Skeletal muscle satellite cell (primary cell): ENCODE results near the gene LRBA.

Experiments
- H3K27me3 ChIP-seq: 2 replicates; pipeline ENCODE4 v1.7.0; 2013; ENCODE audit warnings: low read length; ENCODE audit not compliant: control insufficient read depth, insufficient read depth
- H3K36me3 ChIP-seq: 2 replicates; pipeline ENCODE4 v1.7.0; 2013; ENCODE audit warnings: mild to moderate bottlenecking, control low read depth, low read length; ENCODE audit not compliant: insufficient read depth
- H3K4me1 ChIP-seq: 2 replicates; pipeline ENCODE4 v1.7.0; 2013; ENCODE audit warnings: low read length; ENCODE audit not compliant: control insufficient read depth, insufficient read depth
- H3K4me2 ChIP-seq: 2 replicates; pipeline ENCODE4 v1.7.0; 2013; ENCODE audit warnings: mild to moderate bottlenecking, low read length
- H3K4me3 ChIP-seq: 2 replicates; pipeline ENCODE4 v1.7.0; 2013; ENCODE audit warnings: low read length
- H3K9ac ChIP-seq: 2 replicates; pipeline ENCODE4 v1.7.0; 2013; ENCODE audit warnings: mild to moderate bottlenecking, low read depth, low read length, moderate library complexity
- H3K9me3 ChIP-seq: replicated peaks from 2 replicates; pipeline ENCODE4 v1.7.0; 2013; ENCODE audit warnings: mild to moderate bottlenecking, control low read depth, low read length

LRBA gene

GRCh38 chr4:150297861-150298474 lies 717.1 kb downstream of the LRBA start:
- no peaks in the 10 kb centered on the region for H3K36me3 ChIP-seq
- no peaks in the 10 kb centered on the region for H3K27me3 ChIP-seq
- H3K9me3 ChIP-seq: no peaks in the 10 kb centered on the region
- H3K4me2 ChIP-seq: no peak overlapping the region
- H3K4me3 ChIP-seq: no peak overlapping the region
- H3K4me1 ChIP-seq: peaks cover 12% of the 10 kb centered on the region
- no peak overlapping the region for H3K9ac ChIP-seq

GRCh38 chr4:150289881-150290280 lies 725.2 kb downstream of the LRBA start:
- Histone ChIP-seq H3K36me3 (no peaks in the 10 kb centered on the region), H3K9me3 (no peaks in the 10 kb centered on the region), H3K27me3 (no peaks in the 10 kb centered on the region), H3K4me3 (no peak overlapping the region), H3K9ac (no peak overlapping the region), H3K4me2 (no peak overlapping the region), H3K4me1 (no peaks in the 10 kb centered on the region)

- Histone ChIP-seq H3K9ac (no peak overlapping the region), H3K27me3 (no peaks in the 10 kb centered on the region), H3K4me1 (peaks cover 4% of the 10 kb centered on the region), H3K9me3 (no peaks in the 10 kb centered on the region), H3K4me2 (no peak overlapping the region), H3K4me3 (no peak overlapping the region), H3K36me3 (no peaks in the 10 kb centered on the region)
Observed at GRCh38 chr4:150289198-150289597, 725.9 kb downstream of the LRBA start.

GRCh38 chr4:150286656-150287055 lies 728.4 kb downstream of the LRBA start:
- Histone ChIP-seq H3K4me1 (peaks cover 18% of the 10 kb centered on the region), H3K27me3 (no peaks in the 10 kb centered on the region), H3K9ac (no peak overlapping the region), H3K9me3 (no peaks in the 10 kb centered on the region), H3K4me2 (no peak overlapping the region), H3K4me3 (no peak overlapping the region), H3K36me3 (no peaks in the 10 kb centered on the region)

- no peaks in the 10 kb centered on the region for H3K9me3 ChIP-seq
- H3K27me3 ChIP-seq: no peaks in the 10 kb centered on the region
- peaks cover 38% of the 10 kb centered on the region for H3K4me1 ChIP-seq
- H3K4me3 ChIP-seq: peak overlapping the region; percentile 32
- H3K4me2 ChIP-seq: peak overlapping the region; percentile 69
- no peaks in the 10 kb centered on the region for H3K36me3 ChIP-seq
- peak overlapping the region; percentile 76 for H3K9ac ChIP-seq
Observed at GRCh38 chr4:150283689-150284088, 731.4 kb downstream of the LRBA start.

GRCh38 chr4:150280975-150281374 lies 734.1 kb downstream of the LRBA start:
- no peaks in the 10 kb centered on the region for H3K27me3 ChIP-seq
- no peaks in the 10 kb centered on the region for H3K36me3 ChIP-seq
- peak overlapping the region; percentile 40 for H3K9ac ChIP-seq
- H3K4me2 ChIP-seq: peak overlapping the region; percentile 65
- H3K4me3 ChIP-seq: no peak overlapping the region
- no peaks in the 10 kb centered on the region for H3K9me3 ChIP-seq
- H3K4me1 ChIP-seq: peaks cover 38% of the 10 kb centered on the region

- Histone ChIP-seq H3K27me3 (no peaks in the 10 kb centered on the region), H3K4me2 (peak overlapping the region; percentile 65), H3K4me3 (peak overlapping the region; percentile 5), H3K9me3 (no peaks in the 10 kb centered on the region), H3K9ac (peak overlapping the region; percentile 40), H3K36me3 (no peaks in the 10 kb centered on the region), H3K4me1 (peaks cover 38% of the 10 kb centered on the region)
Observed at GRCh38 chr4:150280081-150280895, 734.8 kb downstream of the LRBA start.

- no peaks in the 10 kb centered on the region for H3K36me3 ChIP-seq
- no peak overlapping the region for H3K9ac ChIP-seq
- H3K4me3 ChIP-seq: no peak overlapping the region
- no peaks in the 10 kb centered on the region for H3K27me3 ChIP-seq
- H3K9me3 ChIP-seq: no peaks in the 10 kb centered on the region
- H3K4me2 ChIP-seq: no peak overlapping the region
- H3K4me1 ChIP-seq: peaks cover 27% of the 10 kb centered on the region
Observed at GRCh38 chr4:150278206-150278605, 736.9 kb downstream of the LRBA start.

- Histone ChIP-seq H3K4me3 (no peak overlapping the region), H3K36me3 (peaks cover 3% of the 10 kb centered on the region), H3K9ac (no peak overlapping the region)
Observed at GRCh38 chr4:150268444-150268843, 746.6 kb downstream of the LRBA start.

GRCh38 chr4:150265806-150266205 lies 749.3 kb downstream of the LRBA start:
- Histone ChIP-seq H3K4me1 (peaks cover 9% of the 10 kb centered on the region), H3K9me3 (no peaks in the 10 kb centered on the region), H3K4me2 (no peak overlapping the region), H3K27me3 (no peaks in the 10 kb centered on the region), H3K36me3 (peaks cover 6% of the 10 kb centered on the region), H3K4me3 (no peak overlapping the region), H3K9ac (no peak overlapping the region)

More at GRCh38 chr4:150268444-150268843, 746.6 kb downstream of the LRBA start:
- Histone ChIP-seq H3K9me3 (no peaks in the 10 kb centered on the region), H3K27me3 (no peaks in the 10 kb centered on the region), H3K4me1 (peaks cover 9% of the 10 kb centered on the region), H3K4me2 (no peak overlapping the region)

GRCh38 chr4:150264595-150265161 lies 750.4 kb downstream of the LRBA start:
- no peaks in the 10 kb centered on the region for H3K9me3 ChIP-seq
- H3K9ac ChIP-seq: no peak overlapping the region
- H3K4me3 ChIP-seq: no peak overlapping the region
- H3K36me3 ChIP-seq: peaks cover 6% of the 10 kb centered on the region
- H3K4me1 ChIP-seq: peaks cover 9% of the 10 kb centered on the region
- no peak overlapping the region for H3K4me2 ChIP-seq
- H3K27me3 ChIP-seq: no peaks in the 10 kb centered on the region
